K562 (cell line): ENCODE data around the gene TMEM248. TPM values are rescaled to one million over a fixed set of nuclear protein-coding genes. Genes with fewer than 3 reads are reported as not detected.
A peak's percentile ranks its signal among the peaks of the same experiment; 100 is the strongest.

Experiments used
- COPS2 ChIP-seq: fragments of 450-650 bp; conservative IDR thresholded peaks from 2 replicates; pipeline ENCODE4 v1.6.1; 2016; ENCODE audit warnings: mild to moderate bottlenecking, moderate library complexity
- DACH1 ChIP-seq: fragments of 450-650 bp; IDR thresholded peaks from 2 replicates; pipeline ENCODE4 v1.6.1; 2018; ENCODE audit not compliant: partially characterized antibody
- FIP1L1 ChIP-seq: fragments of 200-400 bp; formaldehyde crosslinking; IDR thresholded peaks from 2 replicates; pipeline ENCODE4 v1.6.1; 2018; ENCODE audit warnings: mild to moderate bottlenecking, low read depth, low read length; ENCODE audit not compliant: poor library complexity, severe bottlenecking
- FOXJ3 ChIP-seq: sonication (generic); formaldehyde crosslinking; IDR thresholded peaks from 2 replicates; pipeline ENCODE4 v1.4.0; 2020; ENCODE audit warnings: mild to moderate bottlenecking, missing genetic modification reagents
- GTF2F1 ChIP-seq: IDR thresholded peaks from 2 replicates; pipeline ENCODE4 v1.6.1; 2011; ENCODE audit warnings: low read depth, low read length, improper control_type of control experiment
- HCFC1 ChIP-seq: IDR thresholded peaks from 2 replicates; pipeline ENCODE4 v1.6.1; 2012; ENCODE audit warnings: low read depth, low read length, improper control_type of control experiment
- L3MBTL2 ChIP-seq: fragments of 450-650 bp; IDR thresholded peaks from 2 replicates; pipeline ENCODE4 v1.6.1; 2016; ENCODE audit warnings: mild to moderate bottlenecking, moderate library complexity
- NFXL1 ChIP-seq: fragments of 450-650 bp; formaldehyde crosslinking; IDR thresholded peaks from 2 replicates; pipeline ENCODE4 v1.4.0; 2021; ENCODE audit warnings: mild to moderate bottlenecking
- POLR2G ChIP-seq: fragments of 200-400 bp; formaldehyde crosslinking; IDR thresholded peaks from 2 replicates; pipeline ENCODE4 v1.6.1; 2017; ENCODE audit warnings: low read depth, mild to moderate bottlenecking, antibody characterized with exemption, low read length, moderate library complexity
- PTBP1 ChIP-seq: fragments of 200-400 bp; formaldehyde crosslinking; IDR thresholded peaks from 2 replicates; pipeline ENCODE4 v1.6.1; 2017; ENCODE audit warnings: low read depth, low read length
- SIX5 ChIP-seq, 2 experiments: IDR thresholded peaks; 2 replicates each; pipeline ENCODE4 v1.6.1; 2011; ENCODE audit warnings: low read length in 2 of 2, borderline replicate concordance in 1 of 2, low read depth in 1 of 2, mild to moderate bottlenecking in 1 of 2, moderate library complexity in 1 of 2; ENCODE audit not compliant: insufficient read depth in 1 of 2
- SMAD4 ChIP-seq: fragments of 250-450 bp; sonication (Bioruptor Pico); conservative IDR thresholded peaks from 2 replicates; pipeline ENCODE4 v1.8.0; 2021; ENCODE audit warnings: inconsistent platforms, mild to moderate bottlenecking, moderate library complexity
- SMARCA5 ChIP-seq: fragments of 450-650 bp; IDR thresholded peaks from 2 replicates; pipeline ENCODE4 v1.6.1; 2016
- SP1 ChIP-seq: sonication (generic); formaldehyde crosslinking; IDR thresholded peaks from 2 replicates; pipeline ENCODE4 v1.8.1; 2022; ENCODE audit warnings: mild to moderate bottlenecking, missing genetic modification reagents
- TRIM24 ChIP-seq, 2 experiments: fragments of 450-650 bp; IDR thresholded peaks; 2 replicates each; pipeline ENCODE4 v1.6.1; 2016
- WHSC1 ChIP-seq: IDR thresholded peaks from one replicate; pipeline ENCODE4 v1.6.1; 2012; ENCODE audit warnings: low read length, control low read depth, inconsistent platforms
- ZNF124 ChIP-seq: sonication (generic); formaldehyde crosslinking; IDR thresholded peaks from 2 replicates; pipeline ENCODE4 v1.8.1; 2022; ENCODE audit warnings: missing genetic modification reagents
- ZNF165 ChIP-seq: fragments of 250-450 bp; sonication (Bioruptor Pico); IDR thresholded peaks from 2 replicates; pipeline ENCODE4 v1.4.0; 2020; ENCODE audit warnings: borderline replicate concordance
- ZNF184 ChIP-seq: sonication (generic); formaldehyde crosslinking; IDR thresholded peaks from 2 replicates; pipeline ENCODE4 v1.5.0; 2020; ENCODE audit warnings: missing genetic modification reagents
- ZNF3 ChIP-seq: fragments of 250-450 bp; sonication (Bioruptor Pico); IDR thresholded peaks from 2 replicates; pipeline ENCODE4 v1.5.0; 2021; ENCODE audit warnings: mild to moderate bottlenecking, moderate library complexity
- polyA plus RNA-seq, 8 experiments: library from polyadenylated mRNA; depleted of rRNA in 4 of 8; stranded (reverse) in 5 of 8; unstranded in 3 of 8; fragments of >200 nt; fragmentation: Nextera tagmentation in 2 of 8; fragmentation: Illumina TruSeq in 1 of 8; extraction: Ambion mirVana in 2 of 8; extraction: Trizol in 1 of 8; gene quantifications; 2 replicates each; pipeline versions ENCODE4 v1.2.1 to v1.2.3, GENCODE V29; 2011 to 2014; ENCODE audit warnings: inconsistent platforms in 1 of 8, missing spikeins in 1 of 8
- total RNA-seq, 7 experiments: library from RNA; depleted of rRNA in 6 of 7; stranded (reverse); fragments of >200 nt in 6 of 7; fragmentation: Illumina TruSeq in 2 of 7; extraction: Trizol in 2 of 7; gene quantifications; 2 replicates each; pipeline versions ENCODE4 v1.2.1 to v1.2.3, GENCODE V29; 2011 to 2021; ENCODE audit warnings: low replicate concordance in 1 of 7
- TF ChIP-seq, protein P1 (sequence below): sonication (generic); formaldehyde crosslinking; IDR thresholded peaks from 2 replicates; pipeline ENCODE4 v1.4.0; 2020; ENCODE audit warnings: mild to moderate bottlenecking, missing genetic modification reagents
- TF ChIP-seq, protein P2 (sequence below): IDR thresholded peaks from 2 replicates; pipeline ENCODE4 v1.6.1; 2012; ENCODE audit warnings: low read depth, low read length, improper control_type of control experiment, borderline replicate concordance
- TF ChIP-seq, protein P3 (sequence below): fragments of 450-650 bp; IDR thresholded peaks from 2 replicates; pipeline ENCODE4 v1.6.1; 2016; ENCODE audit warnings: borderline replicate concordance
- TF ChIP-seq, protein P4 (sequence below): fragments of 450-650 bp; IDR thresholded peaks from 2 replicates; pipeline ENCODE4 v1.6.1; 2014; ENCODE audit warnings: low read depth, mild to moderate bottlenecking, moderate library complexity, borderline replicate concordance

Gene TMEM248
- total and polyA plus RNA-seq, 9 of the 15 experiments (the other 6 are each of a cell fraction or from before 2014, with no cell fraction given), result 6.3 to 132 (median 64.4) TPM

DNA sequence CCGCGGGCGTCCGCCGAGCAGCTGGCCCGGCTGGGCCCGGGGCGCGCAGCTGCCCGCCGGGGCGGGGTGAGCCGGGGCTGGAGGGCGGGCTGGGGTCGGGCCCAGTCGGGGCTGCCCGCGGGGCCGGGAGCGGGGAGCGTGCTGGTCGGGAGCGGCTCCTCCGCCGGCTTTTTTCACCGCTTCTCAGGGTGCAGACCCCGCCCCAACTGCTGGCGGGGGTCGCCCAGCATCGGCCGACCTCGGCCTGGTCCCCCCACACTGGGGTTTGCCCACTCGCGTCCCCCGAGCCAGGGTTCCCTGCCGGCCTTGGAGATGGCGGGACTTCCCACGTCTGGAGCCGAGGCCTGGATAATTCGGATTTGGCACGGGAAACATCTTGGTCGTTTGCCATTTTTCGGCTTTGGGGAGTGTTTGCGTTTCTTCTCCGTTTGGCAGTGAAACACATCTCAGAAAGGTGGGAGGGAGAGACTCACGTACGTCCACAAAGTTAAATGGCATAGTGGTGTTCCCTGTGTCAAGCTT lies 432 bp downstream of the TMEM248 start (continued):
- TF ChIP-seq, protein P1, sequence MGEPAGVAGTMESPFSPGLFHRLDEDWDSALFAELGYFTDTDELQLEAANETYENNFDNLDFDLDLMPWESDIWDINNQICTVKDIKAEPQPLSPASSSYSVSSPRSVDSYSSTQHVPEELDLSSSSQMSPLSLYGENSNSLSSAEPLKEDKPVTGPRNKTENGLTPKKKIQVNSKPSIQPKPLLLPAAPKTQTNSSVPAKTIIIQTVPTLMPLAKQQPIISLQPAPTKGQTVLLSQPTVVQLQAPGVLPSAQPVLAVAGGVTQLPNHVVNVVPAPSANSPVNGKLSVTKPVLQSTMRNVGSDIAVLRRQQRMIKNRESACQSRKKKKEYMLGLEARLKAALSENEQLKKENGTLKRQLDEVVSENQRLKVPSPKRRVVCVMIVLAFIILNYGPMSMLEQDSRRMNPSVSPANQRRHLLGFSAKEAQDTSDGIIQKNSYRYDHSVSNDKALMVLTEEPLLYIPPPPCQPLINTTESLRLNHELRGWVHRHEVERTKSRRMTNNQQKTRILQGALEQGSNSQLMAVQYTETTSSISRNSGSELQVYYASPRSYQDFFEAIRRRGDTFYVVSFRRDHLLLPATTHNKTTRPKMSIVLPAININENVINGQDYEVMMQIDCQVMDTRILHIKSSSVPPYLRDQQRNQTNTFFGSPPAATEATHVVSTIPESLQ (CRISPR knock-in tag), result 0 out of 2 replicates have a peak, but pooled peaks have one; percentile 25
- no peak for TF ChIP-seq NFXL1 (CRISPR knock-in tag)
- TF ChIP-seq, protein P2, sequence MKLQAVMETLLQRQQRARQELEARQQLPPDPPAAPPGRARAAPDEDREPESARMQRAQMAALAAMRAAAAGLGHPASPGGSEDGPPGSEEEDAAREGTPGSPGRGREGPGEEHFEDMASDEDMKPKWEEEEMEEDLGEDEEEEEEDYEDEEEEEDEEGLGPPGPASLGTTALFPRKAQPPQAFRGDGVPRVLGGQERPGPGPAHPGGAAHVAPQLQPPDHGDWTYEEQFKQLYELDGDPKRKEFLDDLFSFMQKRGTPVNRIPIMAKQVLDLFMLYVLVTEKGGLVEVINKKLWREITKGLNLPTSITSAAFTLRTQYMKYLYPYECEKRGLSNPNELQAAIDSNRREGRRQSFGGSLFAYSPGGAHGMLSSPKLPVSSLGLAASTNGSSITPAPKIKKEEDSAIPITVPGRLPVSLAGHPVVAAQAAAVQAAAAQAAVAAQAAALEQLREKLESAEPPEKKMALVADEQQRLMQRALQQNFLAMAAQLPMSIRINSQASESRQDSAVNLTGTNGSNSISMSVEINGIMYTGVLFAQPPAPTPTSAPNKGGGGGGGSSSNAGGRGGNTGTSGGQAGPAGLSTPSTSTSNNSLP, result no peak
- peak; percentile 41; the same call in 1 of the 2 replicates for TF ChIP-seq SMARCA5
- no peak for TF ChIP-seq ZNF3 (CRISPR knock-in tag)
- TF ChIP-seq HCFC1, result no peak
- TF ChIP-seq L3MBTL2, result no peak
- no peak for TF ChIP-seq ZNF124 (CRISPR knock-in tag)
- TF ChIP-seq TRIM24 (IDR thresholded peaks at IDR 0.05), result no peak
- TF ChIP-seq ZNF184 (CRISPR knock-in tag), result no peak
- no peak for TF ChIP-seq GTF2F1
- no peak for TF ChIP-seq DACH1
- TF ChIP-seq POLR2G, result no peak
- TF ChIP-seq, protein P3, sequence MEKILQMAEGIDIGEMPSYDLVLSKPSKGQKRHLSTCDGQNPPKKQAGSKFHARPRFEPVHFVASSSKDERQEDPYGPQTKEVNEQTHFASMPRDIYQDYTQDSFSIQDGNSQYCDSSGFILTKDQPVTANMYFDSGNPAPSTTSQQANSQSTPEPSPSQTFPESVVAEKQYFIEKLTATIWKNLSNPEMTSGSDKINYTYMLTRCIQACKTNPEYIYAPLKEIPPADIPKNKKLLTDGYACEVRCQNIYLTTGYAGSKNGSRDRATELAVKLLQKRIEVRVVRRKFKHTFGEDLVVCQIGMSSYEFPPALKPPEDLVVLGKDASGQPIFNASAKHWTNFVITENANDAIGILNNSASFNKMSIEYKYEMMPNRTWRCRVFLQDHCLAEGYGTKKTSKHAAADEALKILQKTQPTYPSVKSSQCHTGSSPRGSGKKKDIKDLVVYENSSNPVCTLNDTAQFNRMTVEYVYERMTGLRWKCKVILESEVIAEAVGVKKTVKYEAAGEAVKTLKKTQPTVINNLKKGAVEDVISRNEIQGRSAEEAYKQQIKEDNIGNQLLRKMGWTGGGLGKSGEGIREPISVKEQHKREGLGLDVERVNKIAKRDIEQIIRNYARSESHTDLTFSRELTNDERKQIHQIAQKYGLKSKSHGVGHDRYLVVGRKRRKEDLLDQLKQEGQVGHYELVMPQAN, result peak; percentile 15; the same call in 1 of the 2 replicates
- TF ChIP-seq ZNF165, result no peak
- no peak for TF ChIP-seq FOXJ3 (CRISPR knock-in tag)
- no peak for TF ChIP-seq SP1 (CRISPR knock-in tag)
- no peak for TF ChIP-seq SIX5 (IDR thresholded peaks at IDR 0.05; ENCODE audit: borderline replicate concordance in 1 of 2, insufficient read depth in 1 of 2, low read depth in 1 of 2, low read length in 2 of 2)
- no peak for TF ChIP-seq FIP1L1
- no peak for TF ChIP-seq PTBP1
- TF ChIP-seq COPS2, result no peak
- peak; percentile 5; the same call in 1 of the 2 replicates for TF ChIP-seq SMAD4 (CRISPR knock-in tag)
- no peak for TF ChIP-seq WHSC1
- TF ChIP-seq, protein P4, sequence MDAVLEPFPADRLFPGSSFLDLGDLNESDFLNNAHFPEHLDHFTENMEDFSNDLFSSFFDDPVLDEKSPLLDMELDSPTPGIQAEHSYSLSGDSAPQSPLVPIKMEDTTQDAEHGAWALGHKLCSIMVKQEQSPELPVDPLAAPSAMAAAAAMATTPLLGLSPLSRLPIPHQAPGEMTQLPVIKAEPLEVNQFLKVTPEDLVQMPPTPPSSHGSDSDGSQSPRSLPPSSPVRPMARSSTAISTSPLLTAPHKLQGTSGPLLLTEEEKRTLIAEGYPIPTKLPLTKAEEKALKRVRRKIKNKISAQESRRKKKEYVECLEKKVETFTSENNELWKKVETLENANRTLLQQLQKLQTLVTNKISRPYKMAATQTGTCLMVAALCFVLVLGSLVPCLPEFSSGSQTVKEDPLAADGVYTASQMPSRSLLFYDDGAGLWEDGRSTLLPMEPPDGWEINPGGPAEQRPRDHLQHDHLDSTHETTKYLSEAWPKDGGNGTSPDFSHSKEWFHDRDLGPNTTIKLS, result no peak
